ENCODE data around the gene RAI1.

- no peak for TF ChIP-seq CTCF (IDR thresholded peaks at IDR 0.05)
- TF ChIP-seq POLR2A (IDR thresholded peaks at IDR 0.05) = no peak
Observed at GRCh38 chr17:17698869-17699351, 17.7 kb downstream of the RAI1 start.

All from lower leg skin (tissue), 3 donors.